Measurements from ENCODE around the gene CCDC32. TPM values are rescaled to one million over a fixed set of nuclear protein-coding genes. Genes with fewer than 3 reads are reported as not detected.

The CCDC32 gene
- polyA plus RNA-seq, 1 donor = 14.7 TPM

GRCh38 chr15:40567111-40567510, 2.3 kb upstream of the CCDC32 start:
- no peak for DNase-seq (ENCODE audit: low read depth)

- no peak for DNase-seq (ENCODE audit: low read depth)
Observed at GRCh38 chr15:40565333-40566238, 744 bp upstream of the CCDC32 start.

- DNase-seq (ENCODE audit: low read depth) = no peak
Observed at GRCh38 chr15:40563426-40563825, 1.4 kb downstream of the CCDC32 start.

- no peak for DNase-seq (ENCODE audit: low read depth)
Observed at GRCh38 chr15:40562691-40563090, 2.2 kb downstream of the CCDC32 start.

GRCh38 chr15:40558952-40559742, 5.7 kb downstream of the CCDC32 start:
- no peak for DNase-seq (ENCODE audit: low read depth)

- no peak for DNase-seq (ENCODE audit: low read depth)
Observed at GRCh38 chr15:40555876-40556275, 9.0 kb downstream of the CCDC32 start.

- DNase-seq (ENCODE audit: low read depth) = no peak
Observed at GRCh38 chr15:40554161-40554525, 10.7 kb downstream of the CCDC32 start.

GRCh38 chr15:40550341-40551037, 14.4 kb downstream of the CCDC32 start:
- DNase-seq (ENCODE audit: low read depth) = no peak

GRCh38 chr15:40549894-40550293, 14.9 kb downstream of the CCDC32 start:
- DNase-seq (ENCODE audit: low read depth) = no peak

GRCh38 chr15:40548610-40549009, 16.2 kb downstream of the CCDC32 start:
- no peak for DNase-seq (ENCODE audit: low read depth)

GRCh38 chr15:40545457-40545856, 19.4 kb downstream of the CCDC32 start:
- no peak for DNase-seq (ENCODE audit: low read depth)

- no peak for DNase-seq (ENCODE audit: low read depth)
Observed at GRCh38 chr15:40543631-40544294, 21.1 kb downstream of the CCDC32 start.

- DNase-seq (ENCODE audit: low read depth) = no peak
Observed at GRCh38 chr15:40543082-40543481, 21.8 kb downstream of the CCDC32 start.

GRCh38 chr15:40538976-40539375, 25.9 kb downstream of the CCDC32 start:
- DNase-seq (ENCODE audit: low read depth) = no peak

- DNase-seq (ENCODE audit: low read depth) = no peak
Observed at GRCh38 chr15:40536501-40536900, 28.3 kb downstream of the CCDC32 start.

- DNase-seq (ENCODE audit: low read depth) = no peak
Observed at GRCh38 chr15:40534371-40534770, 30.5 kb downstream of the CCDC32 start.

- no peak for DNase-seq (ENCODE audit: low read depth)
Observed at GRCh38 chr15:40533763-40534364, 31.0 kb downstream of the CCDC32 start.

GRCh38 chr15:40528801-40529200, 36.0 kb downstream of the CCDC32 start:
- no peak for DNase-seq (ENCODE audit: low read depth)

GRCh38 chr15:40525855-40526254, 39.0 kb downstream of the CCDC32 start:
- DNase-seq (ENCODE audit: low read depth) = no peak

GRCh38 chr15:40523611-40524010, 41.2 kb downstream of the CCDC32 start:
- DNase-seq (ENCODE audit: low read depth) = no peak

GRCh38 chr15:40516322-40516721, 48.5 kb downstream of the CCDC32 start:
- DNase-seq (ENCODE audit: low read depth) = no peak
